Kidney (tissue), 14 donors: ENCODE results near the gene GJA10. TPM values are rescaled to one million over a fixed set of nuclear protein-coding genes. Genes with fewer than 3 reads are reported as not detected.

Experiments used
- DNase-seq, 5 donors: peaks; one replicate each; pipeline ENCODE4 v3.0.0-alpha.2; 2013 to 2020
- FAIRE-seq: peaks from 2 replicates; lab custom pipeline; 2012; peaks lifted over from hg19 to GRCh38; lab: Jason Lieb, UNC
- H3K27ac ChIP-seq, 2 donors: one replicate each; pipeline ENCODE4 v1.7.0; 2013; ENCODE audit warnings: low read depth in 2 of 2, low read length in 2 of 2, inconsistent platforms in 1 of 2
- H3K27me3 ChIP-seq: one replicate; pipeline ENCODE4 v1.7.1; 2013; ENCODE audit warnings: low read length, inconsistent platforms; ENCODE audit not compliant: control insufficient read depth, insufficient read depth
- H3K36me3 ChIP-seq, 3 donors: one replicate each; pipeline versions ENCODE4 v1.7.0 to v1.7.1; 2013; ENCODE audit warnings: low read length in 3 of 3, control low read depth in 1 of 3, inconsistent platforms in 1 of 3; ENCODE audit not compliant: insufficient read depth in 3 of 3, control insufficient read depth in 2 of 3
- H3K4me1 ChIP-seq, 3 donors: one replicate each; pipeline versions ENCODE4 v1.7.0 to v1.7.1; 2013; ENCODE audit warnings: low read length in 3 of 3, inconsistent platforms in 1 of 3, low read depth in 1 of 3; ENCODE audit not compliant: control insufficient read depth in 2 of 3, insufficient read depth in 2 of 3
- H3K4me3 ChIP-seq, 3 donors: one replicate each; pipeline versions ENCODE4 v1.7.0 to v1.8.1; 2013; ENCODE audit warnings: low read length in 3 of 3, control low read depth in 1 of 3, inconsistent platforms in 1 of 3
- H3K9ac ChIP-seq, 3 donors: one replicate each; pipeline versions ENCODE4 v1.7.0 to v1.7.1; 2013; ENCODE audit warnings: low read length in 3 of 3, control low read depth in 1 of 3, inconsistent platforms in 1 of 3
- H3K9me3 ChIP-seq, 3 donors: one replicate each; pipeline versions ENCODE4 v1.7.0 to v1.7.1; 2013; ENCODE audit warnings: low read length in 3 of 3, control low read depth in 1 of 3, inconsistent platforms in 1 of 3; ENCODE audit not compliant: control insufficient read depth in 2 of 3, insufficient read depth in 1 of 3
- intact Hi-C: fragments of 100-400 bp; cut with DNase I; formaldehyde crosslinking; loops from one replicate; pipeline ENCODE4 v1.11.1; 2022
- polyA plus RNA-seq: library from polyadenylated mRNA; stranded (reverse); fragments of 350-450 nt; fragmentation: Illumina TruSeq; extraction: RNeasy Lipid Tissue Mini Kit (QIAGEN cat#74804); gene quantifications from one replicate; pipeline ENCODE4 v1.2.3, GENCODE V29; 2014; ENCODE audit warnings: low read depth, low replicate concordance; ENCODE audit not compliant: insufficient read depth
- total RNA-seq: library from RNA; stranded (reverse); fragmentation: NEBNext Ultra II Directional; extraction: Animal tissue kit (Norgen Biotek cat#: 25700); gene quantifications from one replicate; pipeline ENCODE4 v1.2.1, GENCODE V29; 2021
- TF ChIP-seq, protein P1 (sequence below): IDR thresholded peaks from 3 replicates; pipeline ENCODE4 v1.5.1; 2012; ENCODE audit warnings: mild to moderate bottlenecking, moderate library complexity, borderline replicate concordance; ENCODE audit not compliant: insufficient read depth; ENCODE audit errors: extremely low read depth
- donor health status: control.
- donor health status: control.
- donor health status: control.
- donor health status: control.
- donor health status: control.
- donor health status: DM: yes; HTN: yes; CAD: no.
- donor health status: Normal renal cell carcinoma (clear cell type).

The GJA10 gene
- total and polyA plus RNA-seq, 2 donors from 2014 or later: not detected

- Histone ChIP-seq H3K9me3 (no peaks in the 10 kb centered on the region), H3K9ac (no peak overlapping the region), H3K27ac (no peak overlapping the region), H3K36me3 (no peaks in the 10 kb centered on the region), H3K4me1 (no peaks in the 10 kb centered on the region), H3K4me3 (no peak overlapping the region), H3K27me3 (no peaks in the 10 kb centered on the region)
- TF ChIP-seq, protein P1, sequence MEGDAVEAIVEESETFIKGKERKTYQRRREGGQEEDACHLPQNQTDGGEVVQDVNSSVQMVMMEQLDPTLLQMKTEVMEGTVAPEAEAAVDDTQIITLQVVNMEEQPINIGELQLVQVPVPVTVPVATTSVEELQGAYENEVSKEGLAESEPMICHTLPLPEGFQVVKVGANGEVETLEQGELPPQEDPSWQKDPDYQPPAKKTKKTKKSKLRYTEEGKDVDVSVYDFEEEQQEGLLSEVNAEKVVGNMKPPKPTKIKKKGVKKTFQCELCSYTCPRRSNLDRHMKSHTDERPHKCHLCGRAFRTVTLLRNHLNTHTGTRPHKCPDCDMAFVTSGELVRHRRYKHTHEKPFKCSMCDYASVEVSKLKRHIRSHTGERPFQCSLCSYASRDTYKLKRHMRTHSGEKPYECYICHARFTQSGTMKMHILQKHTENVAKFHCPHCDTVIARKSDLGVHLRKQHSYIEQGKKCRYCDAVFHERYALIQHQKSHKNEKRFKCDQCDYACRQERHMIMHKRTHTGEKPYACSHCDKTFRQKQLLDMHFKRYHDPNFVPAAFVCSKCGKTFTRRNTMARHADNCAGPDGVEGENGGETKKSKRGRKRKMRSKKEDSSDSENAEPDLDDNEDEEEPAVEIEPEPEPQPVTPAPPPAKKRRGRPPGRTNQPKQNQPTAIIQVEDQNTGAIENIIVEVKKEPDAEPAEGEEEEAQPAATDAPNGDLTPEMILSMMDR: no peak
- FAIRE-seq: no peak
- no peak for DNase-seq
- intact Hi-C loops: no loop called here
Measured at GRCh38 chr6:89932245-89932802, 38.1 kb downstream of the GJA10 start.

DNA sequence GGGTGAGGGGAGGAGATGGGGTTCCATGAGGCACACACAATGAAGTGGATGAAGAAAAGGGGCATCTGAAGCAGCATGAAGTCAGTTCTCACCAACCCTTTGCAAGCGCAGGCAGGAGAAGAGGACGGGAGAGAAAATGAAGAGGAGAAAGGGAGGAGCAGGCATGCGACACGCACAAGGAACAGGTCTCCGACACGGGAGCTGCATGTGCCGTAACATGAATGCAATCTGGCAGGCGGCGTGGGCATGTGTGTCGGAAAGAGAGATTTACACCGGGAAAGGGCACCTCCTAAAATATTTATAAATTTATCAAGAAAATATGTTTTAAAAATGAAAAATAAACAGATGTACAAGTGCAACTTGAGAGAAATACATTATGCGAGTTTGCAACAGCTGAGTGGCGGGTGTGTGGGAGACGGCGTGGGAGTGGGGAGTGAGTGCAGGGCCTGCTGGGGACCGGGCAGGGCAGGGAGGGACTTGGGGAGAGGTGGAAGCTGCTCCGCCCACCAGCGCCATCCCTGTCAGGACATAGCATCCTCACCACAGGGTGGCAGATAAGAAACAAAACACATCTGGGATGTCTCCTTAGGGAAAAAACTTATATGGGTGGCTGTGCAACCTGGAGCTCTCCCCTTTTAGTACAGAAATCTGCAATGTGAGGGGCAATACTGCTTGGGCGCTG, 40.6 kb downstream of the GJA10 start:
- TF ChIP-seq, protein P1: no peak
- Histone ChIP-seq H3K9me3 (no peaks in the 10 kb centered on the region), H3K27me3 (no peaks in the 10 kb centered on the region), H3K9ac (no peak overlapping the region), H3K36me3 (no peaks in the 10 kb centered on the region), H3K4me1 (no peaks in the 10 kb centered on the region), H3K4me3 (no peak overlapping the region), H3K27ac (no peak overlapping the region)
- no peak for FAIRE-seq
- intact Hi-C loops: no loop called here
- no peak for DNase-seq

- no peak overlapping the region for H3K27ac ChIP-seq
- no peak overlapping the region for H3K4me3 ChIP-seq
- H3K4me1 ChIP-seq: no peaks in the 10 kb centered on the region
- TF ChIP-seq, protein P1: no peak
- DNase-seq (no peak), FAIRE-seq (no peak)
- no peaks in the 10 kb centered on the region for H3K9me3 ChIP-seq
- intact Hi-C loops: no loop called here
- no peaks in the 10 kb centered on the region for H3K36me3 ChIP-seq
- no peak overlapping the region for H3K9ac ChIP-seq
- H3K27me3 ChIP-seq: no peaks in the 10 kb centered on the region
Measured at GRCh38 chr6:89936177-89936576, 41.9 kb downstream of the GJA10 start.
